Motor neuron (in vitro differentiated cells): ENCODE results near the gene SREBF1. TPM values are rescaled to one million over a fixed set of nuclear protein-coding genes. Genes with fewer than 3 reads are reported as not detected.
A peak's percentile ranks its signal among the peaks of the same experiment; 100 is the strongest.

Source experiments
- ATAC-seq, 8 experiments: fragments of 200-7000 bp; cut with Tn5 transposase; replicated peaks in 6 of 8; 2 replicates each; pipeline ENCODE4 v1.8.0; 2021; ENCODE audit warnings: mild to moderate bottlenecking in 8 of 8, moderate library complexity in 8 of 8
- H3K27ac ChIP-seq, 2 donors: fragments of 250-450 bp; sonication (Bioruptor Pico); 2 replicates each; pipeline ENCODE4 v1.9.0; 2021; ENCODE audit warnings: antibody characterized with exemption in 2 of 2, mild to moderate bottlenecking in 2 of 2, moderate library complexity in 1 of 2
- H3K4me1 ChIP-seq, 2 donors: fragments of 250-450 bp; sonication (Bioruptor Pico); replicated peaks in 1 of 2; 2 replicates each; pipeline ENCODE4 v1.6.1; 2021; ENCODE audit warnings: antibody characterized with exemption in 2 of 2, mild to moderate bottlenecking in 2 of 2, moderate library complexity in 1 of 2
- H3K4me3 ChIP-seq, 5 donors: fragments of 250-450 bp; sonication (Bioruptor Pico); 2 replicates each; pipeline ENCODE4 v1.9.0; 2021; ENCODE audit warnings: antibody characterized with exemption in 5 of 5, mild to moderate bottlenecking in 5 of 5, moderate library complexity in 4 of 5
- WGBS, 10 experiments: fragments of 450-650 bp; shearing (Covaris generic); methylation state at CpG; one replicate each; pipeline ENCODE4 v1.0.0; 2022; 5-methylcytosine and 5-hydroxymethylcytosine counted together
- in situ Hi-C, 9 experiments: fragments of 400-800 bp; cut with MboI; loops; one replicate each; pipeline ENCODE4 v1.15.0; 2021; ENCODE audit warnings: low sequenced_read_pairs in 9 of 9, low pct_unique_long_range_greater_than_20kb in 2 of 9; ENCODE audit not compliant: unreplicated experiment in 9 of 9
- total RNA-seq, 8 experiments: library from RNA; unstranded; fragments of 300-600 nt; gene quantifications; 2 replicates each; pipeline versions ENCODE4 v1.2.3 to v1.2.4, GENCODE V29; 2022

The SREBF1 gene
- total RNA-seq, result 100 to 1,000 TPM in 2 of 8 experiments, 10 to 100 TPM in 6; 14.0 to 204 (median 22.9) TPM

DNA sequence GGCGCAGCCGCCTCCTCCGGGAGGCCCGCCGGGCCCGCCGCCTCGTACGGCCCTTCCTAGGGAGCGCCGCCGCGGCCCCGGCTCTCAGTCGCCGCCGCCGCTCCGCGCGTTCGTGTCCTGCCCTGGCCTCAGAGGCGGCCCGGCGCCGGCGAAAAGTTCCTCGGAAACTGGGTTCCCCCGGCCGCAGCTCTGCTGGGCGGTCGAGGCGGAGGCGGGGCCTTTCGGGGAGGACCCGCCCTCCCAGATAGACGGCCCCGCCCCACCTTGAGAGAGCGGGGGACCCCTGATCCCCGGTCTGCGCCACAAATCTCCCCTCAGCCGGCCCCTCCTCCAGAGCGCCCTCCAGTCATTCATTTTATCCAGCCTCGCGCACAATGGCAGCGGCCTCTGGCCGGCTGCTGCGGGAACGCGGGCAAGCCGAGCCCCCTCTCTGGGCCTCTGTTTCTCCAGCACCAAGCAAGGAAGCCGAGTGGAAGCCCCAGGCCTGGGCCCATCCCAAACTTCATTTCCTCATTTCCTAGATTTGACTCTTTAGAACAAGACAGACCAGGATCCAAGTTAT, at the start of gene SREBF1:
Gene SREBF1, minus strand, starts transcription at position 169 of the 562 bp plus-strand sequence. CDS start 169 bp downstream, outside the sequence.
- in situ Hi-C loops, result no loop called here
- Histone ChIP-seq H3K4me1 (peaks cover 44 to 48% of the 10 kb centered on the region in 2 donors), H3K4me3 (peak within 1 kb of the TSS; percentile 50 to 72 (median 52)), H3K27ac (peak within 1 kb of the TSS; percentile 90 to 94)
- peak; percentile 3 to 25 (median 13) for ATAC-seq
- 0 to 7% (median 3%) methylated on average over 2 to 13 of the region's 52 CpGs; no CpG with 5 or more reads in 4 of the 10 experiments for WGBS, 10 experiments

DNA sequence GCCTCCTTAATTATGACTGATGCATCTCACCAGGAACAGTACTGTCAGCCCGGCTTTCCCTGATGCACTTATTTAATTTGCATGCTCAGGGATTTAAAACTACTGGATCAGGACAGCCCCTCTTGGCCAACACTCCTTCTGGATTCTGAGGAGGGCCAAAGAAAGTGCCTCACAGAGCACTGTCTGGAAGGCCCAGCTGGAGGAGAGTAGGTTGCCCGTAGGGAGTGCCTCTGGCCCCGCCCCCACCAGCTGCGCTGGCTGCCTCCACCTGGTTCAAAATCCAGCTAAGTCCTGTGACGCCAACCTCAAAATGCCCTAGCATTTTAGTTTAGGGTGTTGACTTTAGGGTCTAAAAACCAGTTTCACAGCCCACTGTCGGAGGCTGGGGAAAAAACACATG, 49.4 kb upstream of the SREBF1 start:
- no peak overlapping the region for H3K4me3 ChIP-seq
- H3K4me1 ChIP-seq, result peaks cover 25 to 45% of the 10 kb centered on the region in 2 donors
- in situ Hi-C loops, result loop anchor here in 1 of 9 experiments (25.0 kb wide), 1 partner anchor 151 kb away; the partner anchor contains the start of genes ATPAF2 and GID4
- ATAC-seq, result peak in 3 of 8 experiments; percentile 6 to 41 (median 28)
- no peak overlapping the region for H3K27ac ChIP-seq
- 25 to 100% (median 75%) methylated on average over 1 to 5 of the region's 6 CpGs; no CpG with 5 or more reads in 4 of the 10 experiments for WGBS, 10 experiments

DNA sequence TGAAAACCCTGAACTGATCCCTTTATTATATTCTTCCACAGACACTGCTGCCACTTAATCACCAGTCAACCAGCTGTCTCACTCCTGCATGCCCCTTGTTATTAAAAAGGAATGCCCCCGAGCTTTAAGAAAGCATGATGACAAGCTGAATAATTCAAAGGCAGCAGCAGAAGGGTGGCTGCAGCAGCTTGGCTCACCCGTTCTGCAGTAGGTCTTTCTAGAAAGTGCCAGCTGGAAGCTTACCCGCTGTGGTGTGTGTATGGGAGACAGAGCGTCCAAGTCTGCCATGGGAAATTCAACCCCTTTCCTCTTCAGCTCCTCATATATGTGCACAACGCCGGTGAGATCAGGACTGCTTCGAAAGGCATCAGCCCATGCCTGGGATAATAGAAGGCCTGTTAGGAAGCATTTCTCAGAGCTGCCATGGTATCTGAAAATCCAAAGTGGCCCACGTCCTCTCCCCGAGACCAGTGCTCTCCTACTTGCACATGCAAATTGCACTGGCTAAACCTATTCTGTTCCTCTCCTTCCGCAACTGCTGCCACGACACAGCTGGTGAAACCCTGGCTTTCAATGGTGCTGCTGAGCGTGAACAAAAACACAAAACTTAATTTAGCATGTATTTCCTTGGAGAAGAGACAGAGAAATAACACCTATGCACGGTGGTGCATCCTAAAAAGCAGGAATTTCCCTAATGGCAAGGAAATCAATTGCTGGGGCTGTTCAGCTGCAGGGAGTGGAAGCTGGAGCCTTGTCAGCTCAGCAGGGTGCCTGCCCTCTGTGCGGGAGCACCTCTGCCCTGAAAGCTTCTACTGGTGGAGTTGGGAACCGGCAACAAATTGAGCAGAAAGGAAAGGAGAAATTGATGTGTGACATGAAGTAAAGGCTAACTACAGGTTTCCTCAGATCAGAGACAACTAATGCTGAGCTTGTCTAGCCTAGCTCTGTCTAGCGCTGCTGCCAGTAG, 47.9 kb upstream of the SREBF1 start:
- in situ Hi-C loops, result loop anchor here in 1 of 9 experiments (25.0 kb wide), 1 partner anchor 153 kb away; the partner anchor contains the start of genes ATPAF2 and GID4
- peak overlapping the region; percentile 42 to 43 for H3K27ac ChIP-seq
- 20 to 100% (median 39%) methylated on average over 1 to 12 of the region's 16 CpGs; no CpG with 5 or more reads in 2 of the 10 experiments for WGBS, 10 experiments
- H3K4me1 ChIP-seq, result peaks cover 25 to 45% of the 10 kb centered on the region in 2 donors
- no peak overlapping the region for H3K4me3 ChIP-seq
- ATAC-seq, result peak in 6 of 8 experiments; percentile 44 to 74 (median 58)

DNA sequence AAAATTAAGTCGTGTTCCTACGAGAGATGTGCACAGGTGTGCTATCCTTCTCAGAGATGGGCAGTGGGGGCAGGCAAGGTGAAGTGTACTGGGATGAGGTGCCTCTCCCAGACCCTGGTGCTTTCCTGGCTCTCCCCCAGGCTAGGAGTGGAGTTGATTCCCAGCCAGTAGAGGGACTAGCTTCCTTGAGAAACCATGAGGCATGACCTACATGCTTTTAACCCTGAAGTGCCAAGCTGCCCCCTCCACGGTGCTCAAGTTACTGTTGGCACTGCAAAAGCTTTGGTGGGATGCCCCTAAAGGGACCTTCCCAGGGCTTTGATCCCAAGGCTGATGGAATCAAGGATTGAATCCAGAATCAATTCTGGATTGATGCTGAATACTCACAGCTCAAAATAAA, 47.0 kb upstream of the SREBF1 start:
- no peak for ATAC-seq
- H3K27ac ChIP-seq, result peak overlapping the region; percentile 42 to 43
- H3K4me3 ChIP-seq, result no peak overlapping the region
- in situ Hi-C loops, result loop anchor here in 1 of 9 experiments (25.0 kb wide), 1 partner anchor 154 kb away; the partner anchor contains the start of genes ATPAF2 and GID4
- WGBS, 10 experiments, result 60 to 100% (median 83%) methylated on average over 1 to 2 of the region's 3 CpGs; no CpG with 5 or more reads in 3 of the 10 experiments
- peaks cover 25 to 43% of the 10 kb centered on the region in 2 donors for H3K4me1 ChIP-seq

DNA sequence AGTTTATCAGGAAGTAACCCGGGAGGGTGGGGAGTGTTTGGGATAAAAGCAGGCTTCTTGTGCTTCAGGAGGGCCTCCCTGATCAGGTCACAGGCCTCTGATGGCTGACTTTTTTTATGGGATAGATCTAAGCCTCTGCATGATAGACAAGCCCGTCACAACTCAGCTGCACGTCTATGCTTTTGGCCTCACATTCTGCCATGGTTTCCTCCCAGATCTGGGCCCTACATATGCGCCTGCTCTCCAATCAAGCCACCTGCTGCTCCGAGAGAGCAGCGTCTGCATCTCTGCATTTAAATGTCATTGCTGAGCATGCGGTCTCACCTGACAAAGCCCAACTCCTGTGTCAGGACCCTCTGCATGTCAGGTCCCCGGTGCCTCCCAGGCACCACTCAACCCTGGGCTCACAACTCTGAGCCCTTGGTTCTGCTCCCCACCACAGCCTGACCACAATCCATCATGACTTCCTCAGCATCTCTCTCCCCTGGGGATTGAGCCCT, 45.3 kb upstream of the SREBF1 start:
- no peak overlapping the region for H3K27ac ChIP-seq
- in situ Hi-C loops, result loop anchor here in 1 of 9 experiments (25.0 kb wide), 1 partner anchor 155 kb away; the partner anchor contains the start of genes ATPAF2 and GID4
- H3K4me3 ChIP-seq, result no peak overlapping the region
- WGBS, 10 experiments, result 40 to 100% (median 56%) methylated on average over 1 to 2 of the region's 8 CpGs; no CpG with 5 or more reads in 6 of the 10 experiments
- peaks cover 31 to 40% of the 10 kb centered on the region in 2 donors for H3K4me1 ChIP-seq
- ATAC-seq, result no peak

DNA sequence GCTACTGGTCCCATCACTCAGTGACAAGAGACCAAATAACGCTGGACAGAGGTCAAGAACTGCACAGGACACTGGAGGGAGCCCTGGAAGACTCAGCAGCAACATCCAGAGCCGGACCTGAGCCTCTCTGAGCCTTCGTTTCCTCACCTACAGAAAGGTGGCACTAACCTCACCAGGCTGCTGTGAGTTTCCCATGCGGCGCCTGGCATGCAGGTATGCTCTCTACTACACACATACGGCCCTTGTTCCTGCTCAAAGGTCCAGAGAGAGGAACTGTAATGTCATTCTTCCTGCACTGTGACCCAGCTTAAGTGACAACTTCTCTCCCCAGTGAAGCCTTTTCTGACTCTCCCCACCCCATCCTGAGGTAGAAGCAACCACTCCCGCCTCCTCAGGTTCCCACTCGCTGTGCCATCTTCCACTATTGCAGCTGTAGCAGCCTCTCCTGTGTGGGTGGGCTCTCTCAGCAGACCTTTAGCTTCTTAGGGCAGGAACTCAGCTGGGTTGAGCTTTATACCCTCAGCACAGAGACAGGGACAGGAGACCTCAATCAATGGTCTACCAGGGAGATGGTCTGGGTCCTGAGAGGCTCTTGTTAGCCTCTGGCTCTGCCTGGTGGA, 43.9 kb upstream of the SREBF1 start:
- Histone ChIP-seq H3K27ac (no peak overlapping the region), H3K4me1 (peaks cover 35 to 41% of the 10 kb centered on the region in 2 donors), H3K4me3 (no peak overlapping the region)
- no peak for ATAC-seq
- WGBS, 10 experiments, result 88 to 100% (median 94%) methylated on average over 1 to 5 of the region's 8 CpGs; no CpG with 5 or more reads in 5 of the 10 experiments
- in situ Hi-C loops, result loop anchor here in 1 of 9 experiments (25.0 kb wide), 1 partner anchor 157 kb away; the partner anchor contains the start of genes ATPAF2 and GID4

DNA sequence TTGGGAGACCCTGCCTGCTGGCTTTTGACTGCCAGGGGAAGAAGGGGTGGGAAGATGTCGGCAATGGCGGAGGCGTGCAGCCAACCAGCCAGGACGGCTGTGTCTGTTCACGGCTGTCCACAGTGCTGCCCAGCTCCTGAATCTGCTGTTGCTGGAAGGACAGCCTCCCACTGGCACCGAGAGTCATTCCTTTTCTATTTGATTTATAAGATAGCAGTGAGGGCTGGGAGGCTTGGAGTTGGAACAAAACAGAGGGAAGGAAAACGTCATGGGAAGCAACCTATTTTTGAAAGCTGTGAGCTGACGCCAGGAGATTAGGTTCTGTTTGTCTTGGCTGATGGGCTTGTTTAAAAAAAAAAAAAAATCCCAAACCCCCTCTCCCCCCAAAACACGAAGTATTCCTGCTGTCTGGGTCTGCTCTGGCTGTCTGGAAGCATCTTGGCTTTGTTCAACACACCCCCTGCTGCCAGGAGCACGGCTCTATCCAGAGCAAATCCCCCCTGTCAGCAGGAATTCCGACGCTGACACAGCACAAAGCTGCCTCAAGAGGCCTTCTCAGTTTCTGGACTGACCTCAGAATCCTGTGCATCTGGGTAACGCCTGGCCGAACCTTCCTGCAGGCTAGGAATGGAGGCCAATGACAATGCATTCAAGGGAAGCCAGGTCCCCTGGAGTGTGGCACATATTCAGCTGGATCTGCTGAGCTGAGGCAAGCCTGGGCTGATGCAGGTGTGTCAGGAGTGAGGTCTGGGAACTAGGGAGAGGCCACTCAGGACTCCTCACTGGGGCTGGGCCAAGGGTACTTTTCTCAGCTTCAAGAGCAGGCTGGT, 41.0 kb upstream of the SREBF1 start:
- ATAC-seq, result peak; percentile 69 to 86 (median 82)
- no peak overlapping the region for H3K4me3 ChIP-seq
- H3K27ac ChIP-seq, result peak overlapping the region; percentile 56 to 60
- peaks cover 16 to 23% of the 10 kb centered on the region in 2 donors for H3K4me1 ChIP-seq
- 7 to 79% (median 25%) methylated on average over 1 to 7 of the region's 14 CpGs; no CpG with 5 or more reads in 1 of the 10 experiments for WGBS, 10 experiments
- in situ Hi-C loops, result loop anchor here in 1 of 9 experiments (25.0 kb wide), 1 partner anchor 160 kb away; the partner anchor contains the start of genes ATPAF2 and GID4

DNA sequence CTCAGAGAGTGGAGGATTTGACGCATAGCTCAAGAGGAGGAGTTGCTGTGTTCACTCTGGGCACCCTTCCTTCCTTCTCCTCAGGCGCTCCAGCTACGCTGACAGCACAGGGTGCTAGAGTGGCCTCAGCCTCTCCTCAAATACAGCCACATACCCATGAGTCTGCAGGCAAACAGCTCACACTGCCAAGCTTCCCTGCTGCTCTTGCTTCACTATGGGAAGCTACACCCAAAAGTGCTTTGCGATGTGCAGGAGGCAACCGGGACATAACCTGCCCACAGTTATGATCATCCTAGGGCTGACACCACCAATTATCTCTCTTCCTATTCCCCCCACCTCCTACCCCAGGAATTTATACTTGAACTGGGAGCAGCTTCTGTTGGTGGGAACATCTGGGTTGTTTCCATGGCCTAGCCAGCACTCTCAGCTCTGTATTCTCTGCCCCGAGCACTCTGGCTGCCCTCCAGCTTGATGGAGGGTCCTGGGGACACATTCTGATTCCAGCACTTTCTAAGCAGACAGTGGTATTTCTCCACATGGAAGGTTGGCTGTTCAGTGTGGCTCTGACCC, 40.3 kb upstream of the SREBF1 start:
- 80 to 100% (median 94%) methylated on average over 1 to 3 of the region's 6 CpGs; no CpG with 5 or more reads in 5 of the 10 experiments for WGBS, 10 experiments
- Histone ChIP-seq H3K4me1 (peaks cover 16 to 17% of the 10 kb centered on the region in 2 donors), H3K4me3 (no peak overlapping the region), H3K27ac (peak overlapping the region; percentile 56 to 60)
- ATAC-seq, result peak in 3 of 8 experiments; percentile 8 to 36 (median 17)
- in situ Hi-C loops, result loop anchor here in 1 of 9 experiments (25.0 kb wide), 1 partner anchor 160 kb away; the partner anchor contains the start of genes ATPAF2 and GID4

DNA sequence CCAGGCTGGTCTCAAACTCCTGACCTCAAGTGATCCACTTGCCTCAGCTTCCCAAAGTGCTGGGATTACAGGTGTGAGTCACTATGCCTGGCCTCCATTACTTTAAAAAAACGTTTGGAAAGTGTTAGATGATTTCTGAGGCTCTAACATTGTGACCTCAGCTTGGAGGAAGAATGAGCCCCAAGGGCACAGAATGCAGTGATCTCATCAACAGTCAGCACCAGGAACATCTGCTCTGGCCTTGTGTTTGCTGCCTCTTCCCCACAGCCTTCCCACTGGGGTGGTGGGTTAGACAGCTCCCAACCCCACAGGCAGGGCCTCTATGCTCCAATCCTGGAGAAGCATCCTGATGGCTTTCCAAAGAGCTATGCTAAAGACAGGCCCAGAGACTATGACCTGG, 37.7 kb upstream of the SREBF1 start:
- H3K4me1 ChIP-seq, result peaks cover 18 to 20% of the 10 kb centered on the region in 2 donors
- H3K4me3 ChIP-seq, result no peak overlapping the region
- in situ Hi-C loops, result loop anchor here in 2 of 9 experiments (25.0 kb wide), 1 partner anchor 187 kb away; the partner anchor contains the start of gene RAI1 (in 2 of the 2)
- H3K27ac ChIP-seq, result no peak overlapping the region
- 0% methylated on average over 1 of the region's 1 CpG; no CpG with 5 or more reads in 9 of the 10 experiments for WGBS, 10 experiments
- ATAC-seq, result peak in 1 of 8 experiments; percentile 16

DNA sequence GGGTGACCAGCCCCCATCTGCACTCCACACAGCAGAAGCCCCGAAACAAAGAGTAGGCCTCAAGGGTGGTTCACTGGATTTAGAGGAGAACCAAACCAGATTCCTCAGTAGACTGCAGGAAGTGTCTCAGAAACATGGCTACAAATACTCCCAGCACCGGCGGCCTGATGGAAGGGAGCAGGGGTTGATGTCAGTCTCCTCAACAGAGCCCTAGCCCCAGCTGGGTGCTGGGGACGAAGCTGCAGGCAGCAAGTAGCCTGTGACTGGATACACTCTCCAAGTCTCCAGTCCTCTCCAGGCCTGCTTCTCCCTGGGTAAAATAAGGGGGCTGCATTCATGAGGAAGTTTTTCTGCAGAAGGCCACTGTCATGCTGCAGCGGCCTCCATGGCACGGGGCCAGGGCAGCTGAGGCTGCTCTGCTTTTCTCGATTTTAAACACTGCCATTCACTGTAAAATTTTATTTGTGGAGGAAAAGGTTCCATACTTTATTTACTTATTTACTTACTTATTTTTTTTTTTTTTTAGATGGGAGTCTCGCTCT, 36.7 kb upstream of the SREBF1 start:
- no peak for ATAC-seq
- WGBS, 10 experiments, result 70 to 100% (median 89%) methylated on average over 1 to 6 of the region's 8 CpGs; no CpG with 5 or more reads in 3 of the 10 experiments
- in situ Hi-C loops, result loop anchor here in 2 of 9 experiments (25.0 kb wide), 1 partner anchor 186 kb away; the partner anchor contains the start of gene RAI1 (in 2 of the 2)
- no peak overlapping the region for H3K27ac ChIP-seq
- H3K4me3 ChIP-seq, result no peak overlapping the region
- peaks cover 28 to 30% of the 10 kb centered on the region in 2 donors for H3K4me1 ChIP-seq
